Activated CD4-positive, CD25-positive, alpha-beta regulatory T cell (primary cell): ENCODE results near the gene DHRS2.

ENCODE experiments used
- DNase-seq, 4 experiments: peaks; one replicate each; lab custom pipeline; 2025; lab: John Stamatoyannopoulos, UW

DHRS2 gene

DNA sequence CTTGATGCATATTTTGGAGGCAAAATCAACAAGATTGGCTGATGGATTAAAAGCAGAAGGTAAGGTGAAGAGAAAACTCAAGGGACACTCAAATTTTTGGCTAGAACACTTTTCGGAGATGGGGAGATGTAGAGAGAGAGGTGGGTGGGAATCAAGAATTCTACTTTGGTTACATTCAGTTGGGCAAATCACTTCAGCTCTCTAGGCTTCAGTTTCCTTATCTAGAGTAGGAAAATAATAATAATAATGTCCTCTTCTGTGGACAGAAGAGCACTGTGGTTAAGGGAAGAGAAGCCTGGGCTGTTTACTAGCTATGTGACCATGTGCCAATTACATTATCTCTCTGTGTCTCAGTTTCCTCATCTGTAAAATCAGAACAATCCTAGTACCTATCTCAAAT is 23.4 kb upstream of the DHRS2 start:
- no peak for DNase-seq

DNA sequence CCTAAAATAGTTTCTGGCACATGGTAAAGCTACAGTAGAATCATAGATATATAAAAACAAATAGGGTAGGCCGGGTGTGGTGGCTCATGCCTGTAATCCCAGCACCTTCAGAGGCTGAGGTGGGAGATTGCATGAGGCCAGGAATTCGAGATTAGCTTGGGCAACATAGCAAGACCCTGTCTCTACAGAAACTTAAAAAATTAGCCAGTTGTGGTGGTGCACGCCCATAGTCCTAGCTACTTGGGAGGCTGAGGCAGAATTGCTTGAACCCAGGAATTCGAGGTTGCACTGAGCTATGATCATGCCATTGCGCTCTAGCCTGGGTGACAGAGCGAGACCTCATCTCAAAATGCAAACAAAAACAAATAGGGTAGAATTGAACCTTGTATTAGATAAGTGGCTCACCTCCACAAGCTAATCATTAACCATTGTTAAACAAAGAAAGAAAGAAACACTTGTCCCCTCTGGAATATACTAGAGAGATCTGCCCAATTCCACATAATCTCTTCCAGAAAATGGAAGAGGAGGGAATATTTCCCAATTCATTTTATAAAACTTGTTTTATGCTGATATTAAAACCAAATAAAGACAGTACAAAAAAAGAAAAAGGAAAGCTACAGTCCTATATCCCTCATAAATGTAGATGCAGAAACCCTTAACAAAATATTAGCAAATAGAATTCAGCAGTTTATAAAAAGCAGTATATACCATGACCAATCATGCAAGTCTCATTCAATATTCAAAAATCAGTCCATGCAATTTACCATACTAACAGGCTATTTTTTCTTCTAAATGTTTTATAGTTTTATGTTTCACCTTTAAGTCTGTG is 22.7 kb upstream of the DHRS2 start:
- no peak for DNase-seq

- DNase-seq, result no peak
Observed at GRCh38 chr14:23614395-23614828, 21.8 kb upstream of the DHRS2 start.

- DNase-seq, result no peak
Observed at GRCh38 chr14:23615856-23616255, 20.3 kb upstream of the DHRS2 start.

DNA sequence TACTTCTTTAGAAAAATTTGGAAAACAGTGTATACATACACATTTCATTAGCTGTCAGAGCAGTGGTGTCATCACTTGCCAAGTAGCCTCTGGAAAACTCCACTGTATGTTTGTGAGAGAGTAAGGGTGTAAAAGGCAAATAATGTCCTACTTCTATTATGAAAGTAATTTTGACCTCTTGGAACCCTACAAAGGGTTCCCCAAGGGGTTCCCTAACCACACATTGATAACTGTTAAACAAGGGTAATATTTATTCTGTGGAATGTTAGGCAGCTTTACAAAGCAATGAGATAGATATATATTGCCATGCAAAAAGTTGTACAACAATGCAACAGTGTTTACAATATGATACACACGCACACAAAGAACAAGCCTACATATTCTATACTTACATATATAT is 18.6 kb upstream of the DHRS2 start:
- no peak for DNase-seq

GRCh38 chr14:23618415-23618988 is 17.7 kb upstream of the DHRS2 start:
- DNase-seq, result no peak

- DNase-seq, result no peak
Observed at GRCh38 chr14:23620177-23620702, 15.9 kb upstream of the DHRS2 start.

DNA sequence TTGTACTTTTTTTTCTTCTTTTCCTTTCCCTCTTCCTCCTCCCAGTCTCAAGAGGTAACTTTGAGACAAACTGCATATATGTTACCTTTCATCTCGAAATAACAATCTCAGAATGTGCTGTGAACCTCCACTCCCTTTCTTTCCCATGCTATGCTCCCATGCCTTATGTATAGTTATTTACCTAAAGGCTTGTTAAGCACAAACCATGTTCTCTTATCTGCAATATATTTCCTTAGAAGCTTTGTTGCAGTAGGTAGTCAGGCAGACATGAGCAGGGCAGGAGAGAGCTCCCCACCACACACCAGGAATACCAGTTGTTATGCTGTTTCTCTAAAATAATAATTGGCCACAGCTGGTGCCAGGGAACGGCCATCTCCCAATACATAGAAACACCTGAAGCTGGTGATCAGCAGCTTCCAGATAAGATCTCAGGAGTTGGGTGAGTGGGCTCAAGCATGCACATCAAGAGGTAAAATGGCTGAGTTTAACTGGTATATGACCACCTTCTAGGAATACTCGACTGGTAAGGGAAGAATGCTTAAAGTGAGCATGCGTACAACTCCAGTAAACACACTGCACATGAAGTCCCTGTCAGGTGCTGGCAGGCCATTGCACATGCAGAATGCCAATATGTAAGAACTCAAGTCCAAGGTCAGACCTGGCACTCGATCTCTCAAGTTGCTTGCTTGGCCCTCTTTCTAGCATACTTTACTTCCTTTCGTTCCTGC is 14.8 kb upstream of the DHRS2 start:
- DNase-seq, result no peak

DNA sequence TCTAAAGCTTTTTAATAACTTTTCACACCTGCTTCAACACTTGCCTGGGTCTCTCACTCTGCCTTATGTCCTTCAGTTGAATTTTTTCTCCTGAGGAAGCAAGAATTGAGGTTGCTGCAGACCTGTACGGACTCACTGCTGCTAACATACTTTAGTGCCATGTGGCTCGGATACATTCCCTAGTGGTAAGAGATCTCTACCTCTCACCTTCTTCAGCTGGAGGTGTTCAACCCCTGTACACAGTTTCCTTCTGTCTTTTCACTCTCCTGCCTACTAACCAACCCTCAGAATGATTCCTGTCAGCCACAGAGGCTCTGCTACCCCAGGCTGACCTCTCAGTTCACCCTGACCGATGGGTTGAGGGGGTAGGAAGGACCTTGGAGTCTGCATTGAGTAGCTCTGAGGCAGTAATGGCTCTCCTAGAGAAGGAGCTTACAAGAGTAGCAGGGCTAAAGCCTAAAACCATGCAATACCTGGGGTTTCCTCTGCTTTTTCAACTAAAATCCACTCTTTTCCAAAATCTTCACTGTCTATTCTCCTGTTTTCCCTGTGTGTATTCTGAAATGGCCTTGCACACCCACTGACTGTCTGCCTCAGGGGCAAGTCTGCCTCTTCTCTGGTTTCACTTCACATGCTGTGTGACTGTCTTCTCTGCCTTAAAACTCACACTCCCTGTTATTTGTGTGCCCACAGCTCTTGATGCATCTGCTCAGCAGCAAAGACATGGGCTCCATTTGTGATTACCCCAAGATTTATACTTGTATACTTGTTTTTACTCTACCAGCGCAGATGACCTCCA is 14.0 kb upstream of the DHRS2 start:
- DNase-seq, result no peak

GRCh38 chr14:23622990-23623389 is 13.2 kb upstream of the DHRS2 start:
- DNase-seq, result no peak

DNA sequence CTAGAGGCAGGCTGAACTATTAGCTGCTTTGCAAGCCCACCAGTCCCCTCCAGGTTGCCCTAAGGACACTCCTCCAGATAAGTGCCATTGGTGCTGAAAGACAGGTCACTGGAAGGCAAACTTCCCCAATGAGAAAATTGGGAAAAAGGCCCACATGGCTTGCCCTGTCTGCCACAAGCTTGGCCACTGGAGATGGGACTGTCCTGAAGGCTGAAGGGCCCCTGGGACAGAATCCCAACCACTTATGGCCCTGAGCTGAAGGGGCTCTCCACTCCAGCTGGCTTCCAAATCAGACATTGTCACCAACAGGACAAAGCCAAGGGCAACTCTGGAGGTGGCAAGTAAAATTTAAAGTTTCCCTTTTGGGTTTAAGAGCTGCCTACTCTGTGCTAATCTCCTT is 12.2 kb upstream of the DHRS2 start:
- no peak for DNase-seq

GRCh38 chr14:23624830-23625404 is 11.2 kb upstream of the DHRS2 start:
- DNase-seq, result no peak

DNA sequence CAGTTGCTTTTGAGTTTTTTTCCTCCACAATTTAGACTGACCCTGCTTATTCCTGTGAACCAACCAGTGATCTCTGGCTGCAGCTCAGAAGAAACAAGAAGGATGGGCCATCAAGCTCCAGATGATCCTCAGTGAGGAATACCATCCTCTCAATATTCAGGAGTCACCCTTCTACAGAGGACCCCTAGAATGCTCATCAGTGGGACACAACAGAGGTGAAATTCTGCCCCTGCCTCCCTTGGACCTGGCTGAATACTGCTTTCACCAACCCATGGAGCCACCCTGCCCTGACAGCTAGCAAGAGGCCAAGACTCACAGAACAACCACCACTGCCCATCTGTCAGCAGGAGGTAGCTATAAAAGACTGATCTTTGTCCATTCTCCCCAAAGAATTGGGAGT is 9.2 kb upstream of the DHRS2 start:
- DNase-seq, result no peak

DNA sequence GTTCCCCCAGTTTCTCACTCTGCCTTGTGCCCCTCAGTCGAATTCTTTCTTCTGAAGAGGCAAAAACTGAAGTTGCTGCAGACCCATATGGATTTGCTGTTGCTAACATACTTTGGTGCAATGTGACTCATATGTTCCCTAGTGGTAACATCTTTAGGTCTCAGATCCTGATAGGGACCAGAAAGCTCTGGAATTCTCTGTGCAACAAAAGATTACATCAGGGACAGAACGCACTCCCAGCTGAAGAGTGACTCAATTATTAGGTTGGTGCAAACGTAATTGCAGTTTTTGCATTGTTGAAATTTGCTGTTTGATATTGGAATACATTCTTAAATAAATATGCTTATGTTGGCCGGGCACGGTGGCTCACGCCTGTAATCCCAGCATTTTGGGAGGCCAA is 8.2 kb upstream of the DHRS2 start:
- no peak for DNase-seq

DNA sequence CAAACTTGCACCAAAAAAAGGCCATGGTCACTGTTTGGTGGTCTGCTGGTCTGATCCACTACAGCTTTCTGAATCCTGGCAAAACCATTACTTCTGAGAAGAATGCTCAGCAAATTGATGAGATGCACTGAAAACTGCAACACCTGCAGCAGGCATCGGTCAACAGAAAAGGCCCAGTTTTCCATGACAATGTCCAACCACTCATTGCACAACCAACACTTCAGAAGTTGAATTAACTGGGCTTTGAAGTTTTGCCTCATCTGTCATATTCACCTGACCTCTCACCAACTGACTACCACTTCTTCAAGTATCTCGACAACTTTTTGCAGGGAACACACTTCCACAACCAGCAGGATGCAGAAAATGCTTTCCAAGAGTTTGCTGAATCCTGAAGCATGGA is 7.0 kb upstream of the DHRS2 start:
- DNase-seq, result no peak

GRCh38 chr14:23629832-23630396 is 6.2 kb upstream of the DHRS2 start:
- DNase-seq, result no peak

DNA sequence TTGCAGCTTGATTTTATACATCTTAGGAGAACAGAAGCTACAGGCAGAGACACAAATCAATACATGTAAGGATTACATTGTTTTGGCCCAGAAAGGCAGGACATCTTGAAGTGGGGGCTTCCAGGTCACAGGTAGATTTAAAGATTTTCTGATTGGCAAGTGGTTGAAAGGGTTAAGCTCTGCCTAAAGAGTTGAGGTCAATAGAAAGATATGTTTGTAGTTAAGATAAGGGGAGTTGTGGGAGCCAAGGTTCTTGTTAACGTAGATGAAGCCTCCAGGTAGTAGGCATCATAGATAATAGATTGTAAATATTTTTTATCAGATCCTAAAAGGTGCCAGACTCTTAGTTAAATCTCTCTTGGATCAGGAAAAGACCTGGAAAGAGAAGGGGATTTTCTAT is 5.5 kb upstream of the DHRS2 start:
- DNase-seq, result no peak

- no peak for DNase-seq
Observed at GRCh38 chr14:23631234-23631633, 4.9 kb upstream of the DHRS2 start.

- peak; percentile 37 to 62 (median 58) for DNase-seq
Observed at GRCh38 chr14:23631702-23632460, 4.3 kb upstream of the DHRS2 start.

GRCh38 chr14:23632461-23633159 is 3.6 kb upstream of the DHRS2 start:
- DNase-seq, result no peak
